ENCODE data around the gene FOXL2.

DNA sequence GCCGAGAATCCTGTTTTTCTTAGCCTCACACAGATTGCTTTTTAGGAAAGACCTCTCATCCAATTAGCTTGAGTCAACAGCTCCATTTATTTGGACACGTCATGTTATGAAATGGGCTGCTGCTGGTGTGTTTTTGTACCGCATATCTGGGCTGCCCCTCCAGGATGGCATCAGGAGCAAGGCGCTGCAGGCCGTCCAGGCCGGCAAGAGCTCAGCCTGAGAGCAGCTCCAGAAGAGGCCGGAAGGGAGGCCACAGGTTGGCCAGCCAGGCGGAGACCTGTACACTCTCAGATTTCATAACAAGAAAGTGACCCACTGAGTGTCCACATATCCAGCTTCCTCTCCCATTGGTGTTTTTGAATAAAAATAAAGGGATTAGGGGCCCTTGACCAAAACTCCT, 28.4 kb upstream of the FOXL2 start:
- TF ChIP-seq CTCF (conservative IDR thresholded peaks at IDR 0.05; ENCODE audit: low read depth, low read length) (no peak), FOS (IDR thresholded peaks at IDR 0.05; ENCODE audit: low read depth, low read length) (no peak), USF2 (IDR thresholded peaks at IDR 0.05; ENCODE audit: low read depth, low read length) (no peak), RAD21 (IDR thresholded peaks at IDR 0.05; ENCODE audit: low read length) (no peak), CHD1 (IDR thresholded peaks at IDR 0.05; ENCODE audit: low read depth, low read length) (no peak), SMC3 (IDR thresholded peaks at IDR 0.05; ENCODE audit: low read depth, low read length) (no peak), POLR2A (IDR thresholded peaks at IDR 0.05; ENCODE audit: low read depth, low read length) (no peak), ELK1 (IDR thresholded peaks at IDR 0.05; ENCODE audit: borderline replicate concordance, low read depth, low read length) (no peak)
